SK-N-SH treated with all-trans-retinoic acid at 6 μM for 48 hours (cell line): ENCODE measurements around the gene SIGLEC6.

ENCODE experiments used
- ATAC-seq: fragments of 200-7000 bp; cut with Tn5 transposase; 3 replicates; pipeline ENCODE4 v1.9.1; 2020; ENCODE audit warnings: mild to moderate bottlenecking, moderate library complexity
- ARNTL ChIP-seq: fragments of 450-650 bp; formaldehyde crosslinking; IDR thresholded peaks from 2 replicates; pipeline ENCODE4 v1.5.0; 2020; ENCODE audit warnings: low read depth, mild to moderate bottlenecking, moderate library complexity, borderline replicate concordance
- BACH2 ChIP-seq: fragments of 250-450 bp; sonication (Bioruptor Pico); IDR thresholded peaks from 2 replicates; pipeline ENCODE4 v1.9.0; 2021; ENCODE audit warnings: mild to moderate bottlenecking, borderline replicate concordance
- CSDC2 ChIP-seq: fragments of 250-450 bp; sonication (Bioruptor Pico); IDR thresholded peaks from 2 replicates; pipeline ENCODE4 v1.5.0; 2020; ENCODE audit warnings: mild to moderate bottlenecking, moderate library complexity
- ESRRG ChIP-seq: fragments of 250-450 bp; sonication (Bioruptor Pico); IDR thresholded peaks from 2 replicates; pipeline ENCODE4 v1.6.1; 2021; ENCODE audit warnings: mild to moderate bottlenecking
- GLIS3 ChIP-seq: fragments of 250-450 bp; sonication (Bioruptor Pico); IDR thresholded peaks from 2 replicates; pipeline ENCODE4 v1.5.0; 2020; ENCODE audit warnings: mild to moderate bottlenecking, moderate library complexity
- OSR1 ChIP-seq: fragments of 250-450 bp; sonication (Bioruptor Pico); IDR thresholded peaks from 2 replicates; pipeline ENCODE4 v1.8.0; 2022; ENCODE audit warnings: moderate library complexity, mild to moderate bottlenecking, inconsistent platforms
- PPARA ChIP-seq: fragments of 250-450 bp; sonication (Bioruptor Pico); IDR thresholded peaks from 2 replicates; pipeline ENCODE4 v1.5.0; 2020; ENCODE audit warnings: mild to moderate bottlenecking, borderline replicate concordance
- RARB ChIP-seq: fragments of 250-450 bp; sonication (Bioruptor Pico); IDR thresholded peaks from 2 replicates; pipeline ENCODE4 v1.8.0; 2021; ENCODE audit warnings: mild to moderate bottlenecking, moderate library complexity
- SNAI2 ChIP-seq: fragments of 250-450 bp; sonication (Bioruptor Pico); IDR thresholded peaks from 2 replicates; pipeline ENCODE4 v1.5.0; 2020; ENCODE audit warnings: mild to moderate bottlenecking, moderate library complexity
- TCF4 ChIP-seq: fragments of 250-450 bp; sonication (Bioruptor Pico); IDR thresholded peaks from 2 replicates; pipeline ENCODE4 v1.8.0; 2021; ENCODE audit warnings: mild to moderate bottlenecking, moderate library complexity, borderline replicate concordance
- TOX ChIP-seq: fragments of 250-450 bp; sonication (Bioruptor Pico); IDR thresholded peaks from 2 replicates; pipeline ENCODE4 v1.8.0; 2021; ENCODE audit warnings: mild to moderate bottlenecking, moderate library complexity, borderline replicate concordance
- ZC3H10 ChIP-seq: fragments of 250-450 bp; sonication (Bioruptor Pico); IDR thresholded peaks from 2 replicates; pipeline ENCODE4 v1.5.1; 2021; ENCODE audit warnings: mild to moderate bottlenecking, moderate library complexity
- ZFP3 ChIP-seq: fragments of 250-450 bp; sonication (Bioruptor Pico); IDR thresholded peaks from 2 replicates; pipeline ENCODE4 v1.5.0; 2020; ENCODE audit warnings: mild to moderate bottlenecking, moderate library complexity
- ZNF565 ChIP-seq: fragments of 450-650 bp; formaldehyde crosslinking; conservative IDR thresholded peaks from 2 replicates; pipeline ENCODE4 v1.5.0; 2020; ENCODE audit warnings: low read depth, mild to moderate bottlenecking, moderate library complexity
- ZNF70 ChIP-seq: fragments of 450-650 bp; formaldehyde crosslinking; IDR thresholded peaks from 2 replicates; pipeline ENCODE4 v1.5.0; 2020; ENCODE audit warnings: mild to moderate bottlenecking, moderate library complexity
- ZNF8 ChIP-seq: fragments of 450-650 bp; formaldehyde crosslinking; IDR thresholded peaks from 2 replicates; pipeline ENCODE4 v1.5.0; 2020; ENCODE audit warnings: mild to moderate bottlenecking, moderate library complexity
- TF ChIP-seq, protein P1 (sequence below): fragments of 250-450 bp; sonication (Bioruptor Pico); IDR thresholded peaks from 2 replicates; pipeline ENCODE4 v1.5.1; 2020; ENCODE audit warnings: low read depth, mild to moderate bottlenecking, moderate library complexity
- TF ChIP-seq, protein P2 (sequence below): fragments of 250-450 bp; sonication (Bioruptor Pico); IDR thresholded peaks from 2 replicates; pipeline ENCODE4 v1.5.0; 2020; ENCODE audit warnings: mild to moderate bottlenecking, moderate library complexity
- TF ChIP-seq, protein P3 (sequence below): fragments of 250-450 bp; sonication (Bioruptor Pico); IDR thresholded peaks from 2 replicates; pipeline ENCODE4 v1.8.0; 2020; ENCODE audit warnings: mild to moderate bottlenecking, moderate library complexity, borderline replicate concordance
- TF ChIP-seq, protein P4 (sequence below): fragments of 250-450 bp; sonication (Bioruptor Pico); IDR thresholded peaks from 2 replicates; pipeline ENCODE4 v1.5.1; 2021; ENCODE audit warnings: mild to moderate bottlenecking, moderate library complexity

The SIGLEC6 gene

DNA sequence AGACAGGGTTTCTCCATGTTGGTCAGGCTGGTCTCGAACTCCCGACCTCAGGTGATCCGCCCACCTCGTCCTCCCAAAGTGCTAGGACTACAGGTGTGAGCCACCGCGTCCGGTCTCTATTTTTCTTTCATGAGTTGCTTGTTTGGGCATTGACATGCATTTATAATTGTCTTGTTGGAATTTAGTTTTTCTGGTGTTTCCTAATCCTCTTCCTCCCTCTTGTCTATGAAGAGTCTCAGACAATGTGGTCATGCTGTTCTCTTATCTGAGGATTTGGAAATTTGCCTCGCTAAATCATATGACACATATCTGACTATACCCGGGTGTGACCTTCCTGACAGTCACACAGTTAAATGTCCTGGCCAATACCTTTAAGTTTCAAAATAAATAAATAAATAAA is 60.5 kb downstream of the SIGLEC6 start:
- no peak for ATAC-seq
- TF ChIP-seq BACH2 (CRISPR knock-in tag) (no peak), CSDC2 (CRISPR knock-in tag) (no peak), OSR1 (CRISPR knock-in tag) (no peak), ZNF565 (CRISPR knock-in tag) (no peak)
- TF ChIP-seq, protein P1, sequence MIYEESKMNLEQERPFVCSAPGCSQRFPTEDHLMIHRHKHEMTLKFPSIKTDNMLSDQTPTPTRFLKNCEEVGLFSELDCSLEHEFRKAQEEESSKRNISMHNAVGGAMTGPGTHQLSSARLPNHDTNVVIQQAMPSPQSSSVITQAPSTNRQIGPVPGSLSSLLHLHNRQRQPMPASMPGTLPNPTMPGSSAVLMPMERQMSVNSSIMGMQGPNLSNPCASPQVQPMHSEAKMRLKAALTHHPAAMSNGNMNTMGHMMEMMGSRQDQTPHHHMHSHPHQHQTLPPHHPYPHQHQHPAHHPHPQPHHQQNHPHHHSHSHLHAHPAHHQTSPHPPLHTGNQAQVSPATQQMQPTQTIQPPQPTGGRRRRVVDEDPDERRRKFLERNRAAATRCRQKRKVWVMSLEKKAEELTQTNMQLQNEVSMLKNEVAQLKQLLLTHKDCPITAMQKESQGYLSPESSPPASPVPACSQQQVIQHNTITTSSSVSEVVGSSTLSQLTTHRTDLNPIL (CRISPR knock-in tag), result no peak
- TF ChIP-seq, protein P2, sequence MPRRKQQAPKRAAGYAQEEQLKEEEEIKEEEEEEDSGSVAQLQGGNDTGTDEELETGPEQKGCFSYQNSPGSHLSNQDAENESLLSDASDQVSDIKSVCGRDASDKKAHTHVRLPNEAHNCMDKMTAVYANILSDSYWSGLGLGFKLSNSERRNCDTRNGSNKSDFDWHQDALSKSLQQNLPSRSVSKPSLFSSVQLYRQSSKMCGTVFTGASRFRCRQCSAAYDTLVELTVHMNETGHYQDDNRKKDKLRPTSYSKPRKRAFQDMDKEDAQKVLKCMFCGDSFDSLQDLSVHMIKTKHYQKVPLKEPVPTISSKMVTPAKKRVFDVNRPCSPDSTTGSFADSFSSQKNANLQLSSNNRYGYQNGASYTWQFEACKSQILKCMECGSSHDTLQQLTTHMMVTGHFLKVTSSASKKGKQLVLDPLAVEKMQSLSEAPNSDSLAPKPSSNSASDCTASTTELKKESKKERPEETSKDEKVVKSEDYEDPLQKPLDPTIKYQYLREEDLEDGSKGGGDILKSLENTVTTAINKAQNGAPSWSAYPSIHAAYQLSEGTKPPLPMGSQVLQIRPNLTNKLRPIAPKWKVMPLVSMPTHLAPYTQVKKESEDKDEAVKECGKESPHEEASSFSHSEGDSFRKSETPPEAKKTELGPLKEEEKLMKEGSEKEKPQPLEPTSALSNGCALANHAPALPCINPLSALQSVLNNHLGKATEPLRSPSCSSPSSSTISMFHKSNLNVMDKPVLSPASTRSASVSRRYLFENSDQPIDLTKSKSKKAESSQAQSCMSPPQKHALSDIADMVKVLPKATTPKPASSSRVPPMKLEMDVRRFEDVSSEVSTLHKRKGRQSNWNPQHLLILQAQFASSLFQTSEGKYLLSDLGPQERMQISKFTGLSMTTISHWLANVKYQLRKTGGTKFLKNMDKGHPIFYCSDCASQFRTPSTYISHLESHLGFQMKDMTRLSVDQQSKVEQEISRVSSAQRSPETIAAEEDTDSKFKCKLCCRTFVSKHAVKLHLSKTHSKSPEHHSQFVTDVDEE (CRISPR knock-in tag), result no peak
- TF ChIP-seq, protein P3, sequence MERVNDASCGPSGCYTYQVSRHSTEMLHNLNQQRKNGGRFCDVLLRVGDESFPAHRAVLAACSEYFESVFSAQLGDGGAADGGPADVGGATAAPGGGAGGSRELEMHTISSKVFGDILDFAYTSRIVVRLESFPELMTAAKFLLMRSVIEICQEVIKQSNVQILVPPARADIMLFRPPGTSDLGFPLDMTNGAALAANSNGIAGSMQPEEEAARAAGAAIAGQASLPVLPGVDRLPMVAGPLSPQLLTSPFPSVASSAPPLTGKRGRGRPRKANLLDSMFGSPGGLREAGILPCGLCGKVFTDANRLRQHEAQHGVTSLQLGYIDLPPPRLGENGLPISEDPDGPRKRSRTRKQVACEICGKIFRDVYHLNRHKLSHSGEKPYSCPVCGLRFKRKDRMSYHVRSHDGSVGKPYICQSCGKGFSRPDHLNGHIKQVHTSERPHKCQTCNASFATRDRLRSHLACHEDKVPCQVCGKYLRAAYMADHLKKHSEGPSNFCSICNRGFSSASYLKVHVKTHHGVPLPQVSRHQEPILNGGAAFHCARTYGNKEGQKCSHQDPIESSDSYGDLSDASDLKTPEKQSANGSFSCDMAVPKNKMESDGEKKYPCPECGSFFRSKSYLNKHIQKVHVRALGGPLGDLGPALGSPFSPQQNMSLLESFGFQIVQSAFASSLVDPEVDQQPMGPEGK (CRISPR knock-in tag), result no peak
- TF ChIP-seq, all 23 proteins: peak for 0

DNA sequence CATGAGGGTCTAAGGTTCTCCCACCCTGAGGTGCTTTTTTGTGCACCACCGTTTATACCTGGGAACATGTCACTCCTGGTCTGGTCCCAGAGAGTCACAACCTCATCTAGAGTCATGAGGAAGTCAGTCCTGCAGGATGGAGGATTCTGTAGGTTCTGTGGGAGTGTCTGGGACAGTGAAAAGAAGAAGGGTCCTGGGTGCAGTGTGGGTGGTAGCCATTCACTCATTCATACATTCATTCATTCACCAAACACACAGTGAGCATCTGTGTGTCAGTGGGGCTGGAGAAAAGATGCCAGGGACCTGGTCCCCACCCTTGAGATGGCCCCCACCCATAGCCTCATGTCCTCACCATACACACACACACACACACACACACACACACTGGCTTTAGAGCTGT is 61.8 kb downstream of the SIGLEC6 start:
- TF ChIP-seq ZNF70 (CRISPR knock-in tag) (no peak), ZC3H10 (CRISPR knock-in tag) (no peak), OSR1 (CRISPR knock-in tag) (no peak), ARNTL (CRISPR knock-in tag) (no peak), TOX (no peak), RARB (no peak)
- TF ChIP-seq, protein P2 (CRISPR knock-in tag), result no peak
- TF ChIP-seq, protein P1 (CRISPR knock-in tag), result no peak
- TF ChIP-seq, protein P4, sequence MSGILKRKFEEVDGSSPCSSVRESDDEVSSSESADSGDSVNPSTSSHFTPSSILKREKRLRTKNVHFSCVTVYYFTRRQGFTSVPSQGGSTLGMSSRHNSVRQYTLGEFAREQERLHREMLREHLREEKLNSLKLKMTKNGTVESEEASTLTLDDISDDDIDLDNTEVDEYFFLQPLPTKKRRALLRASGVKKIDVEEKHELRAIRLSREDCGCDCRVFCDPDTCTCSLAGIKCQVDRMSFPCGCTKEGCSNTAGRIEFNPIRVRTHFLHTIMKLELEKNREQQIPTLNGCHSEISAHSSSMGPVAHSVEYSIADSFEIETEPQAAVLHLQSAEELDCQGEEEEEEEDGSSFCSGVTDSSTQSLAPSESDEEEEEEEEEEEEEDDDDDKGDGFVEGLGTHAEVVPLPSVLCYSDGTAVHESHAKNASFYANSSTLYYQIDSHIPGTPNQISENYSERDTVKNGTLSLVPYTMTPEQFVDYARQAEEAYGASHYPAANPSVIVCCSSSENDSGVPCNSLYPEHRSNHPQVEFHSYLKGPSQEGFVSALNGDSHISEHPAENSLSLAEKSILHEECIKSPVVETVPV (CRISPR knock-in tag), result no peak
- no peak for ATAC-seq

DNA sequence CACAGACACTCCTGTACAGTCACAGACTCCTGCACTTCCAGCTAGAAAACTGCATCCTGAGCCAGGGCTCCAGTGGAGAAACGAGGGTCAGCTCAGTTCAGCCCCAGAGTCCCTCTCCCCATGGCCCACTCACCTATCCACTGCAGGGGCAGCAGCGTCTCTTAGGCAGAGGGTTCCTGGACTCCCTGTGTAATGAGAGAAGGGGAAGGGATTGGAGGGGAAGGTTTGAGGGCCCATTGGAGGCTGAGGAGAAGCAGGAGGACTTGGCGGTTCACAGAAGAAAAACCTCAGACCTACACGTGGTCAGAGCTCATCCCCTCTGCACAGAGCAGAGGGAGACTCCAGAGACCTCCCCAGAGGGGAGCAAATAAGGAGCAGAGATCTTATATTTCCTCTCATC is 62.3 kb downstream of the SIGLEC6 start:
- no peak for ATAC-seq
- TF ChIP-seq, protein P4 (CRISPR knock-in tag), result no peak
- TF ChIP-seq RARB, result no peak
- no peak for TF ChIP-seq ESRRG (CRISPR knock-in tag)
- no peak for TF ChIP-seq ZC3H10 (CRISPR knock-in tag)
- TF ChIP-seq TCF4 (CRISPR knock-in tag), result no peak
- TF ChIP-seq, protein P1 (CRISPR knock-in tag), result no peak
- TF ChIP-seq TOX, result no peak
- no peak for TF ChIP-seq GLIS3 (CRISPR knock-in tag)
- no peak for TF ChIP-seq BACH2 (CRISPR knock-in tag)
- TF ChIP-seq ZNF565 (CRISPR knock-in tag), result no peak
- TF ChIP-seq, protein P3 (CRISPR knock-in tag), result no peak
- no peak for TF ChIP-seq ZFP3 (CRISPR knock-in tag)
- no peak for TF ChIP-seq ZNF8 (CRISPR knock-in tag)
- TF ChIP-seq SNAI2 (CRISPR knock-in tag), result no peak
- no peak for TF ChIP-seq PPARA (CRISPR knock-in tag)
